Vein endothelial cell (primary cell): ENCODE data around the gene ERMN. TPM values are rescaled to one million over a fixed set of nuclear protein-coding genes. Genes with fewer than 3 reads are reported as not detected.

ENCODE experiments used
- total RNA-seq: library from RNA; depleted of rRNA; stranded (reverse); fragments of >200 nt; gene quantifications from 2 replicates; pipeline ENCODE4 v1.2.3, GENCODE V29; 2012

ERMN gene
- total RNA-seq: not detected in 2 replicates

GRCh38 chr2:157325786-157326185, at the start of gene ERMN:
Gene ERMN, minus strand, starts transcription at chr2:157325824. Its CDS starts 182 bp downstream, at chr2:157325642.

Other genes with a start within 250 kb of the ERMN start
- not detected in 2 replicates for gene GALNT5, start 68.1 kb downstream of the ERMN start, total RNA-seq
- not detected in 2 replicates for gene CYTIP, start 118.3 kb upstream of the ERMN start, total RNA-seq